ENCODE data around the gene SPCS1.
"Not testable (repeated sequence)": the region's sequence is repeated elsewhere in the genome, so short reads cannot be mapped to it uniquely, and the experiment has no call there.

SPCS1 gene

DNA sequence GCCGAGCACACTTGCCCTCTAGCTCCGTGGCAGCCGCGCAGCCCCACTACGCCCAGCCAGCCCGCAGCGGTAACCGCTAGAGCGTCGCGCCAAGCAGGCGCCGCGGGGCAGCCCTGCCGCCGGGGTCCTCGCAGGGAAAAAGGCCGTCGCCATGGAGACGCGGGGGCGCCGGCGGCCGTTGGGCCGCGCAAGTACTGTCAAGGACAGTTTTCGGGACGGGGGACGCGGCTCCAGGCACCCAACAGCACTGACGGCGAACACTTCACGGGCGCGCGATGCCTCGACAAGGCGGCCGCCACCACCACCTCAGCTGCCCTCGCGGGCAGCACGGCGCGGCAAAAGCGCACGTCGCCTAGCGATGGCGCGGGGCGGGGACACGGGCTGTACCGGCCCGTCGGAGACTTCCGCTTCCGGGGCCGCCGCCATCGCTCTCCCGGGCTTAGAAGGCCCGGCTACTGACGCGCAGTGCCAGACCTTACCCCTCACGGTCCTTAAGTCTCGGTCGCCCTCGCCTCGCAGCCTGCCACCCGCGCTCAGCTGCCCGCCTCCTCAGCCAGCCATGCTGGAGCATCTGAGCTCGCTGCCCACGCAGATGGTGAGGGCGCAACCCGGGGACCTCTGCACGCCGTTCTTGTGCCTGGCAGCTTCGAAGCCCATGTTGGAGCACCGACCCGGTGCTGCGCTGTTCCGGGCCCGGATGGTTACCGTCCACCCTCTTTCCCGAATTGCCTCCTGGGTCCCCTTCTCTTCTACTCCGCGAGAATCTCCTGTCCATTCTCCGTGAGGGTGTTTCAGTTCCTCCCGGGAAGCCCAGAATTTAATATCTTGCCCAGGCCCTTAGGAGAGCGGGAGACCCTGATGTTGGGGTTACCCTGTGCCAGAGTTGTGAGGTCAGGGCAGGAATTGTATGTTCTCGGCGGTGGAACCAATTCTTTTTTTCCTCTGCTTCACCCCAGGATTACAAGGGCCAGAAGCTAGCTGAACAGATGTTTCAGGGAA is at the start of gene SPCS1, which contains the start of gene GLT8D1:
SPCS1 (plus strand) TSS at position 419 of the 999 bp plus-strand sequence; CDS start at position 560, 141 bp downstream.
GLT8D1 (minus strand) TSS at position 104 of the 999 bp plus-strand sequence. CDS start 5,331 bp downstream, outside the sequence.
- DNase-seq: peak; percentile 71

DNA sequence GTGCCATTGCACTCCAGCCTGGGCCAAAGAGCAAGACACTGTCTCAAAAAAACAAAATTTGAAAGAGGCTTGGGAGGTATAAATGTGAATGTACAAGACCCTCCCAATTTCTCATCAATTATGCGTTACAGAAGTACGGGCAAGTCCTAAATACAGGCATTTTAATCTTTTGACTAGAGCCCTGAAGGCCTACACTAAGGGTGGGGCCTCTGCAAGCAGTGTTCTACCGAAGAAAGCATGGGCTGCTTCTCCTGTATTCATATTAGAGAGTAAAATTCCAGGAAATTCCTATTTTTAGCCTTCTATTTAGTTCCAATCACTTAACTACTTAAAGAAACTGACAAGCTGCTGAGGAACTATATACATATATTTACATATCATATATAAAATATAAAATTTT is 45.9 kb upstream of the SPCS1 start:
- no peak for DNase-seq

DNA sequence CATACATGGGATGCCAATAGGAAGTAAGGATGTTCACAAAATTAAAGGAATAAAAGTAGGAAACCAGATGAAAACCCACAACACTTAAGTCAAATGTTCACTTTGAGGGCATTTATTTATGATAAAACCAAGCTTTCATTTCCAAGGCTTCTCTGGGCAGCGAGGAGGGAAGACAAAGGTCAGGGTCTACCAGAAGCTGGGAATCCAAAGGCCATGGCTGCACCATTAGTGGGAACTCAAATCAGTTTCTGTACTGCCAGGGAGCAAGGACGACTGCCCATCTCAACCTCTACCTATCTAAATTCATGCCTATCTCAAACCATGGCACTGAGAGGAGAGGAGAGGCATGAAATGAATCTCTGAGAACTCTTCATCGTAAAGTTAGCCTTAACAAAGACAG is 42.8 kb upstream of the SPCS1 start:
- DNase-seq: no peak

DNA sequence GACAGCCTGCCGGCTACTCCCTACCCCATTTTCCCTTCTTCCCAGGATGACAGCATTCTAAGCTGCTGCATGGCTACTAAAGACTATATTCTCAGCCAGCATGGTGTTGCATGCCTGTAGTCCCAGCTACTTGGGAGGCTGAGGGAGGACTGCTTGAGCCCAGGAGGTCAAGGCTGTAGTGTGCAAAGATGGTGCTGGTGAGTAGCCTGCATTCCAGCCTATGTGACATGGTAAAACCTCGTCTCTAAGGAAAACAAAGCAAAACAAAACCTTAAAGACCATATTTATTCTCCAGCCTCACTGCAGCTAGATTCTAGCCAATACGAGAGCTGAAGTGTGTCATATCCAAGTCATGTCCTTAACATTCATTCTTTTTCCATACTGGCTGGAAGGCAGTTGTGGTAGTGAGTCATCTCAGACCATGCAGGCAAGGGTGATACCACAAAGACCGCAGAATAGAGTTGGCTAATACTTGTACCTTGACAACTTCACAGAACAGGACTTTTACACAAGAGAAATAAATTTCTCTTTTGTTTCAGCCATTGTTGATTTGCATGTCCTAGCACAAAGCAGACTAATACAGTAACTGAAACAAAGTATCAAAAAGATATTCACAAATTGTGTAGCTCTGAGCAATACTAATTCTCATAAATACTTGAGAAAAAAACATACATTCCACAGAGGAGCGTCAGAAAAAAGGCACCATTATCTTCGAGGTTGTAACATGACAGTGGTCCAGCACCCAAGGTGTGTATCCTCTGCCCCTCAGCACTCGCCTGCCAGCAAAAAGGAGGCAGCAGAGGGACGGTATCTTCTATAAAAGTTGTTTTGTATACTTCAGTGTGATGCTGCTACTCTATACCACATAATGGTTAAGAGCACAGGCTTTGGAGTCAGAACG is 35.0 kb upstream of the SPCS1 start:
- no peak for DNase-seq

DNA sequence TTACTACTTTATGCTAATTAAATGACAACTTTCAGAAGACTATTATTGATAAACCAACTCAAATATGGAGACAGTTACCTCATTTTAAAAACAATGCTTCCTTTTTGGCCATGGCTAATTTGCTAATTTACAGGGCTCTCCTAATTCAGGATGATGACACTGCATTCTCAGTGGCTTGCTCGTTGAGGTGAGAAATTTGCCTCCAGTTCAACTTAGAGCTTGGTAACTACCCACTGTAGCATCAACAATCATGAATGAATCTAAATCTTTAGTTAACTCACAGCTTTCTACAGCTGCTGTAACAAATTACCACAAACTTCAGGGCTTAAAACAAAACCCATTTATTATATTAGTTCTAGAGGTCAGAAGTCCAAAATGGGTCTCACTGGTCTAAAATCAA is 34.2 kb upstream of the SPCS1 start:
- DNase-seq: no peak

DNA sequence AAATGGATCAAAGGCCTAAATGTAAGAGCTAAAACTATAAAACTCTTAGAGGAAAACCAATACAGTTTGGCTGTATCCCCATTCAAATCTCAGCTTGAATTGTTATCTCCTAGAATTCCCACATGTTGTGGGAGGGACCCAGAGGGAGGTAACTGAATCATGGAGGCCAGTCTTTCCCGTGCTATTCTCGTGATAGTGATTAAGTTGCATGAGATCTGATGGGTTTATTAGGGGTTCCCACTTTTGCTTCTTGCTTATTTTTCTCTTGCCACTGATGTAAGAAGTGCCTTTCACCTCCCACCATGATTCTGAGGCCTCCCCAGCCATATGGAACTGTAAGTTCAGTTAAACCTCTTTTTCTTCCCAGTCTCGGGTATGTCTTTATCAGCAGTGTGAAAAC is 29.7 kb upstream of the SPCS1 start:
- DNase-seq: not testable (repeated sequence)

DNA sequence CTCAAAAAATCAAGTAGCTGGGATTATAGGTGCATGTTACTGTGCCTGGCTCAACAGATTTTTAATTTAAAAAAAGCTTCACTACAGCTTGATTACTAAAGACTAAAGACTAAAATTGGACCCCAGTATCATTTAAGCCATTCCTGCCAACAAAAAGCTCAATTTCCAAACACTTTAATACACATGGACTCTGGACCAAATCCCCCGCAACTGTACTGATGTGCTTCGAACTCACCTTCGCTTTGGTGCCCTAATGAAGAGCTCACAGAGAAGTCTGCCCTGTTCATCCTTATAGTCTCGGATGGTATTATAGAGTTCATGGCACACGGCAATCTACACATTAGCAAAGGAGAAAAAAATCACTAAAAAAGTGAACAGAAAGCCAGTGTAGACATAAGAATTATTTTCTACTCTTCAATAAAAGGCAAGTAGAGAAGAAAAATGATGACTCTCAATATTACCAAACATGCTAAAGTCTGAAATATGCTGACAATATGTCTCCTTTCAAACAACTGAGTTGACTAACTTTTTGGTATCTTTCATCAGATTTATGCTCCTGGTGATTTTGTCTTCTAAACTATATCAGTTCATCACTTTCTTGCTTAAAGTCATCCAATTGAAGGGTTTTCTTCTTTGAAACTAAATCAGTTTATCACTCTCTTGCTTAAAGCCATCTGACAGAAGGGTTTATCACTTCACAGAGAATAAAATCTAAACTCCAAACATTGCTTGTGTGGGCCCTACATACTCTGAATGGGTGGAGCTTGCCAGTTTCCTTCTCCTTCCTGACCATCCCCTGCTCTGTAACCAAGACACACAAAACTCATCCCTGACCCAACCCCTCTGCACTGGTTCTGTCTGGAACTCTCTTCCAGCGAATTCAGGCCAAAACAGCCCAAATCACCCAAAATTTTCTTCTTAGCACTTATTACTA is 27.4 kb upstream of the SPCS1 start:
- no peak for DNase-seq

DNA sequence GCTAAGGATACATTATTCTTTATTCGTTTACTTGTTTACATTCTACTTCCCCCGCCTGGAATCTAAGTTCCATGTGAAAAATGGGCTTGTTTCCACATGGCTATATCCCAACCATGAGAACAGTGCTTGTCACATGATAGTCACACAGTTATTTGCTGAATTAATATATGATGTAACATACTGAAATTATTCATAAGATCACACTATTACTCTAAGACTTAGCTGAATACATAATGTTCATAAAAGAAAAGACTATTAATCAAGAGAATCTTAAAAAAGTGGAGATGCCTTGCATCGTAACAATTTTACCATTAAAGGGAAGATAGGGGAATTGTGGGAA is 26.7 kb upstream of the SPCS1 start:
- no peak for DNase-seq

DNA sequence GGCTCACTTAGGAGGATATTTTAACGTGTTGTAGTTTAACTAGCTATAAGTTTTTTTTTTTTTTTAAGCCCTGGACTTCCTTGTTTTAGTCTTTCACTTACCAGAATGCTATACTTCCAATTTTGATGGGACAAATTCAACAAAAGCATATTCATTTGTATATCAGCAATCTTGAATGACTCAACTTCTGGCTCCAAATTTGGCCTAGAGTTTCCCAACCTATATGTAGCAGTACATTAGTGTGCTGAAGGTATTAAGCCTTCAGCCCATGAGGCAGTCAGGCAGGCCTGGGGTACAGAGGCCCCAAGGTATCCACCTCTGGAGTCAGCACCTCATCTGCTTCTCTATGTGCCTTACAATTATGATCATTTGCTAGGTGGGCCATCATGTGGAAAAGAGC is 26.1 kb upstream of the SPCS1 start:
- no peak for DNase-seq

DNA sequence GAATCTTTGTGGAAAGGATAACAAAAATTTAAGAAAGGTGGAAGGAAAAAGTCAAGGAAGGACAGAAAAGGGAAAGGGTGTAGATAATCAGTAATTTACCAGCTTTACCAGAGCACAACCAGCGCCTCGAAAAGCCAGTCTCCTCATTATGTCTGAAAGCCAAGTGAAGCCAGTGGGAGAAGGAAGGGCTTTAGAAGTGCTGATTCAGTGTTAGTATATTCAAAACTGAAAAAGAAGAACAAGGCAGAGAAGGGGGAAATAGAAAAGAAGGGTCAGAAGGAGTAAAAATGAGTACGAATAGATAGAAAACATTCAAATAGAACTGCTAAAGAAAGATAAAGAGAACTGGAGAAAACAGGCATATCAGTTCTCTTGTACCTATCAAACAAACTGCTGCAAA is 24.3 kb upstream of the SPCS1 start:
- no peak for DNase-seq

DNA sequence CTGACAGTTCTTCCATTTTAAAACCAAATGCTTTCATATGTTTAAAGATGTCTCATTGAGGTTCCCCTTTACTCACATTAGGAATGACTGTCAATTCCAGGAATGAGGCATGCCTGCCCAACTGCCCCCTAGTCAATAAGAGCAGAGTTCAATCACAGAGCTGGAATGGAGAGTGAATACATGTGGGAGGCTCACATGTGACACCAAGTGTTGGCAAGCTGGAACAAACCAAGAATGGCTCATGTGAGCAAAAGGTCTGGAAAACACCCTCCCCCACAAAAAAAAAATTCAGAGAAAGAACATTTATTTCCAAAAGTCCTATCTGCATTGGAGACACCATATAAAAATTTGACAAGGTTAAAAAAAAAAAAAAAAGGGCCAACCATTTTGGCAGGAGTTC is 23.9 kb upstream of the SPCS1 start:
- DNase-seq: no peak

DNA sequence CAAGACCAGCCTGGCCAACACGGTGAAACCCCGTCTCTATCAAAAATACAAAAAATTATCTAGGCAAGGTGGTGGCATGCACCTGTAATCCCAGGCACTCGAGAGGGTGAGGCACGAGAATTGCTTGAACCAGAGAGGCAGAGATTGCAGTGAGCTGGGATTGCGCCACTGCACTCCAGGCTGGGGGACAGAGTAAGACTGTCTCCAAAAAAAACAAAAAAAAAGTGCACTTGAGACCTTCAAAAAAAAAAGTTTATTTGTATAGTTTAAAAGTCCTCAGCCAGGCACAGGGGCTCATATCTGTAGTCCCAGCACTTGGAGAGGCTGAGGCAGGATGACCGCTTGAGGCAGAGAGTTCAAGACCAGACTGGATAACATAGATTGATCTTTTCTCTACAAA is 22.3 kb upstream of the SPCS1 start:
- no peak for DNase-seq

DNA sequence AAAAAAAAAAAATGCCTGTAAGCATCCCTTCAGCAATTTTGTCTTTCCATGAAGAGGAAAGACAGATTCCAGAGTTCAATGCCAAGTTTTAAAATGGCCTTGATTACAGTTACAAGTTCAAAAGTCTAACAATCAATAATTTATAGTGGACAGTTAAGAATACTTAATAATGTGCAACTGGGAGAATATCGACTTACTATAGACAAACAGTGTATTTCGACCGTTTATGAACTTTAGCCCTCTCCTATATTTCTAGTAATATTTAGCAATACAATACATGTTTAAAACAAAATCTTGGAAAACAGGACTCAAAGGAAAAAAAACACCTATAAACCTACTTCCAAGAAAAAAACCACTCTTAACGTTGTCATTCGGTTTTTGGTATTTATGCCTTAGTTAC is 21.7 kb upstream of the SPCS1 start:
- DNase-seq: no peak

DNA sequence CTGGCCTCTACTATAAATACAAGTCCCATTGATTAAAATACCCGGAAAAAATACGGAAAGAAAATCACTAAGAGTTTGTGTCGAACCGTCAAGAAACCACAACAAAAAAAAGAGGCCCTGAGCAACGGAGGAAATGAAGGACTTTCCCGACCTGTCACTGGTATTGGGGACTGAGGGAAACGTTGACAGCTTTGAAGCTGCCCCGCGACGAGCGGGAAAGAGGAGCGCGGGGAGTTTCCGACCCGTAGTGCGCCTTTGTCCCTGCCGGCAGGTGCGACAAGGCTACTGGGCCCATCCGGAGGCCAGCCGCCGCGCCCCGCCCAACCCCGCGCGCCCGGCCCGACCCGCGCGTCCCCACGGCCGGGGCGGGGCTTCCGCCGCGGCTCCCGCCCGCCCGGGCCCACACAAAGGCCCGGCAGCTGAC is 20.6 kb upstream of the SPCS1 start:
- DNase-seq: peak; percentile 73

DNA sequence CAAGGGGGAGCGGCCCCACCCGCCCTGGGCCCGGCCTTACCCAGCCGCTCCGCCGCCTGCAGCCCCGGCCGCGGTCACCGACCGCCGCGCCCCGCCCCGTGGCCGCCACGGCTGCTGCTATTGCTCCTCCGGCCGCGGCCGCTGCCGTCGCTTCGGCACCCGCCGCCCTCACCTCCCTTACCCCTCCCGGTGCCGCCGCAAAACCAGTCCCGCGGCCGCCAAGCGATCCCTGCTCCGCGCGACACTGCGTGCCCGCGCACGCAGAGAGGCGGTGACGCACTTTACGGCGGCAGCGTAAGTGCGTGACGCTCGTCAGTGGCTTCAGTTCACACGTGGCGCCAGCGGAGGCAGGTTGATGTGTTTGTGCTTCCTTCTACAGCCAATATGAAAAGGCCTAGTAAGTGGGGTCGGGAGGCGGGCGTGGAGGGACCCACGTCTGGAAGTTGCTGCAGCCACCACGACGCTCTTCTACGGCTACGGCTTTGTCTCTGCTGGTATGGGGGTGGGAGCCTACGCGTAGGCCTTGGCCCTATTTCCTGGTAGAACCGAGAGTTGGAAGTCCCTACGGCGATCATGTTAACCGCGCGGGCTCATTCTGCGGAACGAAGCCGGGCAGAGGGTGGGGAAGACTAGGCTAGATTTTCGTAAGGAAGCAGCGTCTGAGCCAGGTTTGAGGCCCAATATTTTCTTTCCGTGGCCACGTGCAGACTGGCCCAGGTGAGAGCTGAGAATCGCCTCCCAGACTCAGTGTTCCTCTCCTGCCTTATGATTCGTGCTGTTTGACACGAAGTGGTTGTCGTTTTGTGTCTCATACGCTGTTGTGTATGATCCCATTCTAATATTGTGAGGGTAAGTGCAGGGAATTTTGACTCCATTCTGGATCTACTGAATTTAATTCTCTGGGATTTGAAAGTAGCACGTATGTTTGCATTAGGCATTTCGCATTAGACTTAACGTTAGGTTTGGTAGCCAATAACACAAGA is 19.9 kb upstream of the SPCS1 start, which contains the start of the genes GNL3 and PBRM1:
GNL3 (plus strand) TSS at position 324 of the 983 bp plus-strand sequence; CDS start at position 385, 61 bp downstream.
PBRM1 (minus strand) TSS at position 205 of the 983 bp plus-strand sequence.
- DNase-seq: peak; percentile 78

DNA sequence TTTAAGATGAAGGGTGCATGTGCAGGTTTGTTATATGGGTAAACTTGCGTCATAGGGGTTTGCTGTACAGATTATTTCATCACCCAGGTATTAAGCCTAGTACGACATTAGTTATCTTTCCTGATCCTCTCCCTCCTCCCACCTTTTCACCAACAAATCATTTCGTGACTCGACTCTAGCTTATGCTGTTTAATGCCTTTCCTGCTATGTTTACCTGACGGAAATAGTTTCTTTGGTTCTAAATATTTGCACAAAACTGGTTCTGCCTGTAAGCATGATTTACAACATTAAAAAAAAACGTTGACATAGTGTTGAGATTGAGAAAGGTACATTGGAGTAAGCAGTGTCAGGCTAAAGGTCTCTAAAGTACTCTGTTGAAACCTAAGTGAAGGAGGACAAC is 17.6 kb upstream of the SPCS1 start:
- DNase-seq: no peak

DNA sequence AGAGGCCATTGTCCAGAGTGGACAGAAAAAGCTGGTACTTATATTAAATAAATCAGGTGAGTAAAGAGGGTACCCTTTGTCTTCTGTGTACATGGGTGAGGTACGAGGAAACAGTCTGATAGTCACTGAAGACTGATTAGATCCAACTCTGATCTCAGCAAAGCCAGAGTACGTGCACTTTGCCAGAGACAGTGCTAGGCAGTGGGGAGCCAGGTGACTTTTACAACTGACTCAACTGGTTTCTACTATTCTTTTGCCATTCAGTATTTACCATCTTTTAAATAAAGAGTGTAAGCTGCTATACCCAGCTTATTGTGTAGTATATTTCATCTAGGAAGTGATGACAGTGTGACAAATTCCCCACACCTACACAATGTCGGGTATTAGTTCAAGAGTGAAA is 16.8 kb upstream of the SPCS1 start:
- DNase-seq: no peak

DNA sequence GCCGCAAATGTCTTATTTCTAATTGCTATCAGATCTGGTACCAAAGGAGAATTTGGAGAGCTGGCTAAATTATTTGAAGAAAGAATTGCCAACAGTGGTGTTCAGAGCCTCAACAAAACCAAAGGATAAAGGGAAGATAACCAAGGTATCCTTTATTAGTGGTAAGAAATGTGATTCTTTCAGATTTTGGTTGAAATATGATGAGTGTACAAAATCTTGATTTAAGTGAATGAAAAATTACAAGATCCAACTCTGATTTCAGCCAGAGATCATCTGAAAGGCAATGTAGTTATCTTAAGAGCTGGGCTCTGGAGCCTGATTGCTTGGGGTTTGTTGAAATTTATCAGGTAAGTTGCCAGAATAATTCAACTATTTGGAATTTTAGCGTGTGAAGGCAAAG is 15.3 kb upstream of the SPCS1 start:
- DNase-seq: no peak

DNA sequence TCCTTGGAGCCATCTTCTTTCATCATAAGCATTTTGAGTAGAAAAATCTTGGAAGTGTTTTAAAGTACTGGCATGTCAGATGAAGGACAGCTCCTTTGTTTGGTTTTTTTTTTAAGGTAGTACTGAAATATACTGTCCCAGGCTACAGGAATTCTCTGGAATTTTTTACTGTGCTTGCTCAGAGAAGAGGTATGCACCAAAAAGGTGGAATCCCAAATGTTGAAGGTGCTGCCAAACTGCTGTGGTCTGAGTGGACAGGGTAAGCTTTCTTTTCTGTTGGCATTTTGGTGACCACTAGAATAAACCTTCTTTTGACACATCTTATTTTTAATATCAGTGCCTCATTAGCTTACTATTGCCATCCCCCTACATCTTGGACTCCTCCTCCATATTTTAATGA is 12.8 kb upstream of the SPCS1 start:
- DNase-seq: no peak

DNA sequence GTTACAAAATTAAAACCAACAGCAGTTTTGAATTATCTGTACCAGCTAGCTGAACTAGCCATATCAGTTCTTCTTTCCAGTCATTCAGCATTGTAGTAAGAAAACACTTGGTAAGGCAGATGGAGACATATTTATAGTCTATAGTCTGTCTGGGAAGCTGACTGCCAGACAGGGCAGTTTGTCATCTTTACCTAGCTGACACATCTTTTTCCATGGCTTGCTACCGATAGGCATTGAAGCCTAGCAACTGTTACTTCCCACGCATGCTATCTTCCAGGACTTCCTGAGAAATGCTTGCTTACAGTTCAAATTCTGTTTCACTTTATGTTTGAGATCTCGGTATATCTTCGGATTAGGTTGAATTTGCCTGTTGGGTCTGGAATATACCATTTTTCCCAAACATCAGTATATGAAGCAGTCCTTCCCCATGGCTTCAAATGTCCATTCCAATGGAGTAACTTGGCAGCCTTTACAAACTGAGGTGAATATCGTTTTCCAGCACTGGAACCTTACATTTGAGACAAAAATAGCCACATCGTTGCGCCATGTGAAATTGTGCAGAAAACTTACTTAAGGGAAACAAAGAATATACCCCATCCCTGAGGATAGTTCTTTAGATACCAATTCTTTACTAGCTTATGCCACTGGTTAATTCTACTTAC is 11.2 kb upstream of the SPCS1 start:
- no peak for DNase-seq
